H1 (cell line): Measurements from ENCODE around the gene ESYT1. TPM values are rescaled to one million over a fixed set of nuclear protein-coding genes. Genes with fewer than 3 reads are reported as not detected.

Experiments
- CTCF ChIA-PET: fragments of 300-600 bp; sonication (Branson Sonifier 250); formaldehyde crosslinking; loops from one replicate; lab custom pipeline; 2021; ENCODE audit not compliant: partially characterized antibody; lab: Charles Lee
- POLR2A ChIA-PET: fragments of 300-600 bp; sonication (Branson Sonifier 250); formaldehyde crosslinking; loops from one replicate; lab custom pipeline; 2021; ENCODE audit warnings: inconsistent platforms; ENCODE audit not compliant: partially characterized antibody; lab: Charles Lee
- DNase-seq, 2 experiments: peaks; one replicate each; pipeline versions ENCODE4 v3.0.0 to v3.0.0-alpha.2; 2010 to 2022; ENCODE audit warnings: low spot score in 2 of 2, low read depth in 1 of 2, mixed read lengths in 1 of 2
- FAIRE-seq: peaks from 2 replicates; lab custom pipeline; 2011; peaks lifted over from hg19 to GRCh38; lab: Jason Lieb, UNC
- H2AFZ ChIP-seq: 2 replicates; pipeline ENCODE4 v1.8.1; 2012; ENCODE audit warnings: low read length, inconsistent platforms
- H2AK5ac ChIP-seq: 2 replicates; pipeline ENCODE4 v1.6.1; 2013; ENCODE audit warnings: low read depth, low read length
- H2BK120ac ChIP-seq: replicated peaks from 2 replicates; pipeline ENCODE3; 2013; ENCODE audit warnings: low read depth, low read length, inconsistent platforms
- H2BK12ac ChIP-seq: 2 replicates; pipeline ENCODE4 v1.6.1; 2013; ENCODE audit warnings: low read depth, low read length
- H2BK15ac ChIP-seq: 2 replicates; pipeline ENCODE4 v1.6.1; 2013; ENCODE audit warnings: low read length
- H2BK20ac ChIP-seq: 2 replicates; pipeline ENCODE4 v1.6.1; 2013; ENCODE audit warnings: low read length
- H2BK5ac ChIP-seq: 2 replicates; pipeline ENCODE4 v1.6.1; 2013; ENCODE audit warnings: low read depth, low read length
- H3K14ac ChIP-seq: 2 replicates; pipeline ENCODE4 v1.6.1; 2013; ENCODE audit warnings: inconsistent platforms; ENCODE audit not compliant: insufficient read length
- H3K18ac ChIP-seq: 2 replicates; pipeline ENCODE4 v1.6.1; 2013; ENCODE audit warnings: low read length; ENCODE audit errors: extremely low read depth
- H3K23ac ChIP-seq: 2 replicates; pipeline ENCODE4 v1.6.1; 2013; ENCODE audit warnings: inconsistent platforms; ENCODE audit not compliant: insufficient read length
- H3K23me2 ChIP-seq: 2 replicates; pipeline ENCODE4 v1.6.1; 2013; ENCODE audit warnings: low read depth, low read length
- H3K27ac ChIP-seq: 2 replicates; pipeline ENCODE4 v1.6.1; 2011; ENCODE audit warnings: low read depth, low read length, inconsistent platforms
- H3K27me3 ChIP-seq, 4 experiments: replicated peaks in 1 of 4; 1 replicate in 1 of 4; 2 replicates in 3 of 4; pipeline versions ENCODE4 v1.6.1 to v1.8.1; 2011 to 2013; ENCODE audit warnings: low read length in 3 of 4, mild to moderate bottlenecking in 3 of 4, inconsistent platforms in 2 of 4, mixed read lengths in 2 of 4, moderate library complexity in 1 of 4; ENCODE audit not compliant: control insufficient read depth in 3 of 4, insufficient read depth in 3 of 4; ENCODE audit errors: extremely low read depth in 1 of 4
- H3K36me3 ChIP-seq, 4 experiments: 2 replicates each; pipeline versions ENCODE4 v1.6.1 to v1.8.1; 2011 to 2013; ENCODE audit warnings: mild to moderate bottlenecking in 4 of 4, low read length in 3 of 4, moderate library complexity in 2 of 4, control low read depth in 1 of 4, inconsistent platforms in 1 of 4; ENCODE audit not compliant: insufficient read depth in 4 of 4, control insufficient read depth in 2 of 4
- H3K4ac ChIP-seq: replicated peaks from 2 replicates; pipeline ENCODE3; 2013; ENCODE audit warnings: low read length, low read depth, mixed read lengths, inconsistent platforms; ENCODE audit not compliant: insufficient read length
- H3K4me1 ChIP-seq, 4 experiments: replicated peaks in 1 of 4; 1 replicate in 1 of 4; 2 replicates in 3 of 4; pipeline versions ENCODE4 v1.6.1 to v1.8.1; 2011 to 2013; ENCODE audit warnings: low read length in 3 of 4, inconsistent platforms in 2 of 4, mixed read lengths in 1 of 4; ENCODE audit not compliant: insufficient read depth in 4 of 4, control insufficient read depth in 3 of 4
- H3K4me2 ChIP-seq, 2 experiments: 2 replicates each; pipeline versions ENCODE4 v1.6.1 to v1.8.1; 2011 to 2013; ENCODE audit warnings: low read depth in 2 of 2, low read length in 2 of 2, control low read depth in 1 of 2, inconsistent platforms in 1 of 2, mild to moderate bottlenecking in 1 of 2; ENCODE audit not compliant: insufficient read depth in 1 of 2
- H3K4me3 ChIP-seq, 4 experiments: fragments of 200-600, 300-600 bp in 1 of 4; sonication (generic), shearing (Covaris generic), sonication (Bioruptor Twin) in 1 of 4; 2 replicates each; pipeline versions ENCODE4 v1.5.1 to v1.8.1; 2011 to 2016; ENCODE audit warnings: low read length in 4 of 4, low read depth in 3 of 4, control low read depth in 2 of 4, inconsistent platforms in 2 of 4, mild to moderate bottlenecking in 2 of 4, mixed read lengths in 1 of 4, moderate library complexity in 1 of 4; ENCODE audit not compliant: insufficient read depth in 2 of 4; ENCODE audit errors: extremely low read depth in 1 of 4
- H3K56ac ChIP-seq: replicated peaks from 2 replicates; pipeline ENCODE3; 2013; ENCODE audit warnings: low read depth, mild to moderate bottlenecking, mixed read lengths, low read length, inconsistent platforms; ENCODE audit not compliant: insufficient read length
- H3K79me1 ChIP-seq: 2 replicates; pipeline ENCODE4 v1.6.1; 2013; ENCODE audit warnings: low read depth, low read length, control low read depth
- H3K79me2 ChIP-seq, 2 experiments: 2 replicates each; pipeline versions ENCODE4 v1.6.1 to v1.8.1; 2012 to 2013; ENCODE audit warnings: low read length in 2 of 2, mild to moderate bottlenecking in 2 of 2, inconsistent platforms in 1 of 2; ENCODE audit not compliant: insufficient read depth in 2 of 2, control insufficient read depth in 1 of 2
- H3K9ac ChIP-seq, 4 experiments: replicated peaks in 1 of 4; 1 replicate in 1 of 4; 2 replicates in 3 of 4; pipeline versions ENCODE4 v1.6.1 to v1.8.1; 2011 to 2013; ENCODE audit warnings: low read depth in 3 of 4, low read length in 3 of 4, control low read depth in 2 of 4, mild to moderate bottlenecking in 2 of 4, moderate library complexity in 2 of 4, inconsistent platforms in 1 of 4; ENCODE audit errors: extremely low read depth in 1 of 4
- H3K9me3 ChIP-seq, 2 experiments: 2 replicates each; pipeline versions ENCODE4 v1.6.1 to v1.8.1; 2012 to 2013; ENCODE audit warnings: mild to moderate bottlenecking in 2 of 2, moderate library complexity in 2 of 2, control low read depth in 1 of 2, inconsistent platforms in 1 of 2, low read depth in 1 of 2, low read length in 1 of 2, mixed read lengths in 1 of 2; ENCODE audit not compliant: insufficient read depth in 2 of 2
- H4K20me1 ChIP-seq, 2 experiments: replicated peaks in 1 of 2; 2 replicates each; pipeline versions ENCODE3 to v1.8.1; 2011 to 2013; ENCODE audit warnings: inconsistent platforms in 2 of 2, low read length in 2 of 2, mild to moderate bottlenecking in 1 of 2; ENCODE audit not compliant: insufficient read depth in 2 of 2, control insufficient read depth in 1 of 2
- H4K5ac ChIP-seq: 2 replicates; pipeline ENCODE4 v1.6.1; 2013; ENCODE audit warnings: low read length, low read depth, mixed read lengths, inconsistent platforms; ENCODE audit not compliant: insufficient read length
- H4K8ac ChIP-seq: 2 replicates; pipeline ENCODE4 v1.8.0; 2013; ENCODE audit warnings: mild to moderate bottlenecking, moderate library complexity, low read length, inconsistent platforms; ENCODE audit not compliant: insufficient read depth; ENCODE audit errors: extremely low read depth
- H4K91ac ChIP-seq: replicated peaks from 2 replicates; pipeline ENCODE3; 2013; ENCODE audit warnings: low read length, mixed read lengths, inconsistent platforms; ENCODE audit not compliant: insufficient read length
- WGBS, 2 experiments: shearing (Covaris generic) in 1 of 2; methylation state at CpG; one replicate each; pipeline versions ENCODE4 v1.1.6 to v1.1.7; 2013 to 2015; ENCODE audit warnings: low lambda C conversion rate in 2 of 2, mixed read lengths in 2 of 2, inconsistent platforms in 1 of 2, low coverage in 1 of 2, missing lambda C conversion rate in 1 of 2; ENCODE audit not compliant: insufficient replicate concordance in 2 of 2, insufficient coverage in 1 of 2, insufficient read length in 1 of 2; ENCODE audit errors: extremely low coverage in 1 of 2, missing lambda C conversion rate in 1 of 2; 5-methylcytosine and 5-hydroxymethylcytosine counted together
- polyA plus RNA-seq, 7 experiments: library from polyadenylated mRNA; depleted of rRNA in 3 of 7; stranded (reverse) in 5 of 7; unstranded in 2 of 7; fragments of >200 nt in 5 of 7; fragments of 200-250 nt in 2 of 7; gene quantifications; 1 replicate in 5 of 7; 2 replicates in 1 of 7; 4 replicates in 1 of 7; pipeline versions ENCODE4 v1.2.1 to v1.2.3, GENCODE V29; 2011 to 2013; ENCODE audit warnings: missing spikeins in 2 of 7, mixed read lengths in 2 of 7
- total RNA-seq: library from RNA; stranded (reverse); fragmentation: NEBNext Ultra II Directional; extraction: Animal tissue kit (Norgen Biotek cat#: 25700); gene quantifications from 2 replicates; pipeline ENCODE4 v1.2.1, GENCODE V29; 2021

ESYT1 gene
- total and polyA plus RNA-seq, 2 of the 8 experiments (the other 6 are each of a cell fraction or from before 2014, with no cell fraction given), result 86.9 to 165 TPM

DNA sequence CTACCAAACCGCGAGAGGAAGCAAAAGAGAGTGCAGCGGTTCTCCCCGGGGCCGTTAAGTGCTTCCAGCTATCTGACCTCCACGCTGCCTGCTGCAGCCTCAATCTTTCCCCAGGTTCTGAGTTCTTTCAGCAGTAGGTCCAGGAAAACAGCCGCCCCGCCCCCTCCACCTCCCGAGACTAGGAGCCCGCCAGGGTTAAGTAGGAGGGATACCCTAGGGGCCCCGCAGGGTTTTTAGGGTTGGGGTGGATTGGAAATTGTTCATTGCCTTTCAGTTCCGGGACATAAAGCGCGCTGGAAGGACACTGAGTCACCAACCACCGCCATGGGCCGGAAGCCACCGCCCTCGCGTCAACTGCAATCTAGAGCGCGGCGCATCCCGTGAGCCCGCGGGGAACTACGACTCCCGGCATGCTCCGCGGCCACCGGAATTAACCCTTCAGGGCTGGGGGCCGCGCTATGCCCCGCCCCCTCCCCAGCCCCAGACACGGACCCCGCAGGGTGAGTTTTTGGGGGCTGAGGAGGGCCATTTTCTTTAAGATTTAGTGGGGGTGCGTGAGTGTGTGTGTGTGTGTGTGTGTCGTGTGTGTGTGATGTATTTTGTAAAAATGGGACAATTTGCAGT is 24.2 kb downstream of the ESYT1 start, which contains the start of gene MYL6B:
MYL6B (plus strand) TSS at position 456 of the 624 bp plus-strand sequence. CDS start 1,332 bp downstream, outside the sequence.
- Histone ChIP-seq H3K9me3 (no peaks in the 10 kb centered on the region), H3K79me2 (peaks cover 0 to 6% of the 10 kb centered on the region in 2 experiments; a peak in 1 of 4 replicates), H3K27me3 (no peaks in the 10 kb centered on the region; a peak in 1 of 7 replicates), H2BK12ac (no peak within 1 kb of the TSS), H2BK20ac (no peak within 1 kb of the TSS), H2AFZ (0 out of 2 replicates have a peak within 1 kb of the TSS, but pooled peaks have one; percentile 5), H4K5ac (peak within 1 kb of the TSS; percentile 53), H3K79me1 (0 out of 2 replicates have a peak, but pooled peaks cover 2% of the 10 kb centered on the region), H3K4me3 (peak within 1 kb of the TSS; percentile 66 to 84 (median 82)), H2BK15ac (0 out of 2 replicates have a peak within 1 kb of the TSS, but pooled peaks have one; percentile 46), H3K56ac (peak within 1 kb of the TSS; percentile 47), H2BK120ac (no peak within 1 kb of the TSS), H2AK5ac (peak within 1 kb of the TSS; percentile 65; the same call in 1 of the 2 replicates), H3K14ac (no peak within 1 kb of the TSS), H3K4me2 (peak within 1 kb of the TSS; percentile 67 to 70), H4K20me1 (no peaks in the 10 kb centered on the region), H3K36me3 (peaks cover 3 to 13% (median 4%) of the 10 kb centered on the region in 4 experiments; a peak in 6 of 8 replicates), H3K23me2 (peaks cover 6% of the 10 kb centered on the region), H3K9ac (peak within 1 kb of the TSS; percentile 57 to 75 (median 67)), H3K23ac (no peak within 1 kb of the TSS), H4K91ac (peak within 1 kb of the TSS; percentile 69), H3K4me1 (peaks cover 3 to 11% (median 8%) of the 10 kb centered on the region in 4 experiments; a peak in 6 of 7 replicates), H3K18ac (peak within 1 kb of the TSS; percentile 81), H3K4ac (no peak within 1 kb of the TSS), H3K27ac (no peak within 1 kb of the TSS), H4K8ac (peak within 1 kb of the TSS; percentile 77; the same call in 1 of the 2 replicates), H2BK5ac (0 out of 2 replicates have a peak within 1 kb of the TSS, but pooled peaks have one; percentile 44)
- DNase-seq (peak; percentile 66 to 91), FAIRE-seq (peak; percentile 52)
- ChIA-PET POLR2A (interaction anchor here (0.9 to 5.9 kb wide), 13 partner anchors 9 to 959 kb away, joined by 3 to 43 read pairs (median 8); partner anchors contain the start of genes ESYT1, PA2G4, RNF41 and RPL41), CTCF (interaction anchor here (0.9 to 3.9 kb wide), 8 partner anchors 10 to 54 kb away, joined by 3 to 22 read pairs (median 4); partner anchors contain the start of genes ESYT1 and ZC3H10)
- WGBS, 2 experiments, result 1% methylated on average over 29 of the region's 37 CpGs; no CpG with 5 or more reads in 1 of the 2 experiments
